Thyroid gland (tissue), 4 donors: ENCODE measurements around the gene NCOA5.

Experiments
- CTCF ChIP-seq, 6 experiments: fragments of 200-600 bp in 3 of 6; fragments of 450-650 bp in 3 of 6; sonication (generic) in 3 of 6; IDR thresholded peaks; one replicate each; pipeline ENCODE4 v1.5.1; 2016 to 2019; ENCODE audit warnings: antibody characterized with exemption in 6 of 6, mild to moderate bottlenecking in 2 of 6, inconsistent platforms in 1 of 6, moderate library complexity in 1 of 6
- POLR2A ChIP-seq, 2 donors: fragments of 450-650 bp; IDR thresholded peaks; one replicate each; pipeline ENCODE4 v1.6.1; 2017; ENCODE audit warnings: antibody characterized with exemption in 2 of 2, mild to moderate bottlenecking in 2 of 2, moderate library complexity in 1 of 2

- no peak for TF ChIP-seq CTCF (IDR thresholded peaks at IDR 0.05)
- no peak for TF ChIP-seq POLR2A (IDR thresholded peaks at IDR 0.05)
These were observed 29.4 kb downstream of the NCOA5 start for GRCh38 chr20:46060301-46060881.
